Right kidney (tissue), 9 donors: Measurements from ENCODE around the gene SLC6A7.

Experiments used
- DNase-seq: peaks from one replicate; pipeline ENCODE4 v3.0.0-alpha.2; 2016
- long read RNA-seq, 8 donors: transcript quantifications; one replicate each; lab custom pipeline, GENCODE V29; 2026

The SLC6A7 gene
- long read RNA-seq, donor 1: 0 reads
- long read RNA-seq, donor 2: 0 reads
- long read RNA-seq, donor 3: 0 reads
- long read RNA-seq, donor 4: 0 reads
- long read RNA-seq, donor 5: 0 reads
- long read RNA-seq, donor 6: 0 reads
- long read RNA-seq, donor 7: 0 reads
- long read RNA-seq, donor 8: 0 reads

DNA sequence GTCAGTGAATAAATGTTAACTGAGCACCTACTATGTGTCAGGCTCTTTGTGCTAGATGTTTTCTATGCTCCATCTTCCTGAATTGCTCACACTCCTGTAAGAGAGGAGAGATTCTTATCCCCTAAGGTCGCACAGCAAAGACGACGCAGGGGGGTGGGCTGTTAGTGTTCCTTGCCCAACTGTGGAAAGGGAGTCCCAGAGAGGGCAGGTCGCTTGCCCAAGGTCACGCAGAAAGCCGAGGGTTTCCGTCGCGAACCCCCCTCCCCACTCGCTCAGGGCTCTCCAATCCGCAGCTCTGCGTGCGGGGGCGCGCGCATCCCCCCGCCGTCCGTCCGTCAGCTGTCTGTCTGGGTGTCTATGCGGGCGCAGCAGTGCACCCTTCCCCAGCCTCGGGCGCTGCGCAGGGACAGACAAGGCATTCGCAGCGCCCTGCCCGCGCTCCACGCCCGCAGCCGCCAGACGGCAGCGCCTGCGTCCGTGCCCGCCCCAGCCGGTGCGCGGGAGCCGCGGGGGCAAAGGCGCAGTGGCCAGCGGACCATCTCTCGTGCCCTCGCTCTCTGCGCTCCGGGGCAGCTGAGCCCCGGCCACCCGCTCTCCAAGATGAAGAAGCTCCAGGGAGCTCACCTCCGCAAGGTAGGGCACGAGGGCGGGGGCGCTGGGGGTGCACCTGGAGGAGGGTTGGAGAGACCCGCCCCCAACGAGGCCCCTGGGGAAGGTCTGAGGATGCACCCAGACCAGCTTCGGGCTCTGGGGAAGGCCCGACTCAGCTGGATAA lies at the start of gene SLC6A7:
Gene SLC6A7 (plus strand): TSS at position 335 of the 775 bp plus-strand sequence. CDS start 266 bp downstream, at position 601.
- peak; percentile 41 for DNase-seq

DNA sequence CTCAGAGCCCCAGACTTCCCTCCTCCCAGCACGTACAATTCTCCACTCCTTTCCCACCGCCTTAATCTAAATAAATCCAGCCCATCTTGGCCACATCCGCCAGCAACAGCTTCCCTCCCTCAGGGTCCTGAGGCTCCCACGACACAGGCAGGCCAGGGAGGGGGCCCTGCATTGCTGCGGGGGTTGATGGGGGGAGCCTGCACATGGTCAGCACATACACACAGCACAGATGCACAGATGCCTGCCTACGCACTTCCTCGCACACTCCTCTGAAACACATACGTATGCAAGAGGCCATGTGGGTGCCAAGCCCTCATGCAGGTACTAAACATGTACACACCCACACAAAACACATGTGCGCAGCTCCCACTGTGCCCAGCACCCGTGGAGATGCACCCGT lies 49.0 kb upstream of the SLC6A7 start:
- peak; percentile 50 for DNase-seq

DNA sequence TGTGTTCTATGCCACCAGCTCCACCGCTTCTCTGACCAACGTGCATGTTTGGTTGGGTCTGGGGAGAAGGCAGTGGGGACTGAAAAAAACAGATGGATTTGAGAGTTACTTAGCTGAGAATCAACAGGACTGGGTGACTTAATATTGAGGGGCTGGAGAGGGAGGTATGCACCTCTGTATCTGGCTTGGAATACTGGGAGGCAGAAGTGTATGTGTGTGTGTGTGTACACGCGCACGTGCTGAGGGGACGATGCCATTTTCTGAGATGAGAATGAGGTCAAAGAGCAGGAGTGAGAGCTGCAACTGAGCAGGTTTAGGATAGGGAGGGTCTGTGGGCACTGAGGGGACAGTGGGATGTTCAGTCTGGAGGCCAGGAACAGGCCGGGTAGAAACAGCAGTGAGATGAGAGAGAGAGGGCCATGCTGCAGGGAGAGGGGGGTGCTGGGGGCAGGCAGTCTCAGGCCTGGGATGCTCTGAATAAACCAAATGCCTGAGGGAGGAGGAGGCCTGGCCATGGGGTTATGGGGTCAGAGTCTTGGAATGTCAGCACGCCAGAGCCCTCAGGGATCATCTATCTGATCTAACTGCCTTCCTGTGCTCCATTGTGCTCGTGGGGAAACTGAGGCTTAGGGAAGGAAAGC lies 48.2 kb upstream of the SLC6A7 start:
- peak; percentile 46 for DNase-seq

DNA sequence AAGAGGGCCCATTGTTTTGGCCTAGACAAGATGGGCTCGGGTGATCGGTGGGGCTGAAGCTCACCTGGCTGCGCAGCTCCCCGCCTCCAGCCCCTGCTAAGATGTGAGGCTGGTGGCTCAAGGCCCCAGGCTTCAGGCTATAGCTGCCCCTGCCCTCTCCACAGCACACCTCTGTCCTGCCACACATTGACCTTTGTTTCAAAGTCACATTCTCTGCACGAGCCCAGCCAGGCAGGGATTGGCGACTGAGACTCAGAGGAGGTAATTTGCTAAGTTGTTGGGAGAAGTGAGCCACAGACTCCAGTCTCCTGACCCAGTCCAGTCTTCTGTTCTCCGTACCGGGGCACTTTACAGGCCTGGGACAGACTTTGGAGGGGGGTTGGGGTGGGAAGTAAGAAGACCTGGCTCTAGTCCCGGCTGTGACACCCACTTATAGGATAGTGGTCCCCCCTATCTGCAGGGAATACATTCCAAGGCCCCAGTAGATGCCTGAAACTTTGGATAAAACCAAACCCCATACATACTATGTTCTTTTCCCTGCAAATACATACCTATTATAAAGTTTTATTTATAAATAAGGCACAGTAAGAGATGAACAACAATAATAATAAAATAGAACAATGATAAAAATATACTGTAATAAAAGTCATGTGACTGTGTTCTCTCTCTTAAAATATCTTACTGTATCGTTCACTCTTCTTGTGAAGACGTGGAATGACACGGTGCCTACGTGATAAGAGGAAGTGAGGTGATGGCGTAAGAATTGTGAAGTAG lies 47.5 kb upstream of the SLC6A7 start:
- DNase-seq: peak; percentile 26

DNA sequence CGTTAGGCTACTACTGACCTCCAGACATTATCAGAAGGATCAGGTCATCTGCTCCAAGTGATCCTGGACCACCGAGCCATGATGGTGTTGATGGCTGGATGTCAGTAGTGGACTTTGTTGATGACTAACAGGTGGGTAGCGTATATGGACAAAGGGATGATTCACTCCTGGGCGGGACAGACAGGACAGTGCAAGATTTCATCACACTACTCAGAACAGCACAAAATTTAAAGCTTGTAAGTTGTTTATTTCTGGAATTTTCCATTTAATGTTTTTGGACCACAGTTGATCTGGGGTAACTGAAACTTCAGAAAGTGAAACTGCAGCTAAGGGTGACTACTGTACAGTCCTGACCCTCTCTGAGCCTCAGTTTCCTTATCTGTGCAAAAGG lies 46.9 kb upstream of the SLC6A7 start:
- no peak for DNase-seq

DNA sequence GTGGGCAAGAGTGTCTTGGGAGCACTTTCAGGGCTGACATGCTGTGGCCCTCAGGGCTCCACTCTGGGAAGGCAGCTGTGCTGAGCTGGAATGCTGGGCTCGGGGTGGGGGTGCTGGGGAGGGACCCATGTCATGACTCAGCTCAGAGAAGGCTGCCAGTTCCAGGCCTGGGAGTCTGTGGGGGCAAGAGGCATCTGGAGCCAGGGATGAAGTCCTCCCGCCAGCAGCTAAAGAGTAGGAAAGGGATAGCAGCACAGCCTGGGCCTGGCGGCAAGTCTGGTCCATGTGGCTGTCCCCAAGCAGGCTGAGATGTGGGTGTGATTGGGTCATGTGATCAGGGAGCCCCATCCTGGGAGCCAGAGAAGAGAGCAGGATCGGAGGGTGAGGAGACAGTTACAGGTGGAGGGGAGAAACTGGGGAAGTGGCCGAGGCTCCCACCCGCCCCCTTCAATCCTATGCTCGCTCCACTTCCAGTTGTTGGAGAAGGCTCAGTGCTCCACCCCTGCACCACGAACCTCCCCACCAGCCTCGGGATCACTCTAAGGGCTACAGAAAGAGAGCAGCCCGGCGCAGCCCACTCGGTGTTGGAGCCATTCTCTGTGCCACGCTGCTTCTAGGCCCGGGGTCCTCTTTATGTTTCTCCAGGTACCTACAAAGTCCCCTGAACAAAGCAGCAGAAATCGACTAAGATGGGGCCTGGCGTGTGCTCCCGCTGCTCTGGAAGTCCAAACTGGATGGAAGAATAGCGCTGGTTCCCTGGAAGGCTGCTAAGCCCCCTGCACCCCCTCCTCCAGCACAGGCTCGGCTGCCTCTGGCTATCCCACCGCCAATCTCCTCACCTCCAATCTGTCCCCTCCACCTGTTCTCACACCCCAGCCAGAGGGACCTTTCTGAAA lies 46.3 kb upstream of the SLC6A7 start:
- DNase-seq: peak; percentile 54

DNA sequence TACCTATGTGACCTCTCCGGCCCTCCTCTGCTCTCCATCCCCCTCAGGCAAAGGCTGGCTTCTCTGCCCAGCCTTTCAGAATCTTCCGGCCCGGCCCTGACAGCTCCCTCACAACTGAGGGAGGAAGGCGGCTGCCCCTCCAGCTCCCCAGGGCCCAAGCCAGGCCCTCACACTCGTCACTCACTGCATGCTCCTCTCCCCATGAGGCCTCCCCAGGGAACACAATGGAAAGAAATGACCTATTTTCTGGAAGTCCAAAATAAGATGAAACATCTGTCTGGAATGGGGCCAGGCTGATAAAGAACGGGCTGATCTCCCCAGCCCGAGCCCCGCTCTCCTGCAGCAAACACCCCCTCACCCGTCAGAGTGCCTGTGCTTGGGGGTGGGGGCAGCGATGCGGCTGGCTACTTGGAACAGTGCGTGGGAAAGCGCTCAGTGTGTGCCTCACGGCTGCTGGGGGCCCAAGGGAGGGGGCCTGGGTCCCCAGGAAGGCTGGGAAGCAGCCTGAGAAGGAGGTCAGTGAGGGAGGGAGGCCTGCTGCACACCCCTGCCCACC lies 45.5 kb upstream of the SLC6A7 start:
- peak; percentile 64 for DNase-seq

DNA sequence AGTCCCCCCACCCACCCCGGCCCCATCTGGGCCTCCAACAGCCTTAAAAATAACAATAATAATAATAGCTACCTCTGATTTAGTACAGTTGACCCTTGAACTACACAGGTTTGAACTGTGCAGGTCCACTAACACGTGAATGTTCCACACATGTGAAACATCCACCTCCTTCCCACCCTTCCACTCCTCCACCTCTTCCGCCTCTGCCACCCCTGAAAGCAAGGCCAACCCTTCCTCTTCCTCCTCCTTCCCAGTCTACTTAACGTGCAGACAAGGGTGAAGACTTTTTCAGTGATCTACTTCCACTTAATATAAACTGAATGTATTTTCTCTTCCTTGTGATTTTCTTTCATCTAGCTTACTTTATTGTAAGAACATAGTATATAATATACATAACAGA lies 45.0 kb upstream of the SLC6A7 start:
- no peak for DNase-seq

DNA sequence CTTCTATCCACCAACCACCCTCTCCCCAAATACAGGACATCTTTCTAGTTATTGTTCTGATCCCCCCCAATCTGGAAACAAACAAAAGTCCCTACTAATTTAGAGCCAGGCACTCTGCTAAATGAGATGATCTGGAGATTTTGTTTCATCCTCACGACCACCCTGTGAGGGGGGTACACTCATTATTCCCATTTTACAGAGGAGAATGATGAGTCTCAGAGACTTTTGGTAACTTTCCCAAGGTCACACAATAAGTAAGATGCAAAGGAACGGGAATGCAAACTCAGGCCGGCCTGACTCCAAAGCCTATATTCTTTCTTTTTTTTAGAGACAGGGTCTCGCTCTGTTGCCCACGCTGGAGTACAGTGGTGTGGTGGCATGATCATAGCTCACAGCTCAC lies 43.6 kb upstream of the SLC6A7 start:
- DNase-seq: no peak

DNA sequence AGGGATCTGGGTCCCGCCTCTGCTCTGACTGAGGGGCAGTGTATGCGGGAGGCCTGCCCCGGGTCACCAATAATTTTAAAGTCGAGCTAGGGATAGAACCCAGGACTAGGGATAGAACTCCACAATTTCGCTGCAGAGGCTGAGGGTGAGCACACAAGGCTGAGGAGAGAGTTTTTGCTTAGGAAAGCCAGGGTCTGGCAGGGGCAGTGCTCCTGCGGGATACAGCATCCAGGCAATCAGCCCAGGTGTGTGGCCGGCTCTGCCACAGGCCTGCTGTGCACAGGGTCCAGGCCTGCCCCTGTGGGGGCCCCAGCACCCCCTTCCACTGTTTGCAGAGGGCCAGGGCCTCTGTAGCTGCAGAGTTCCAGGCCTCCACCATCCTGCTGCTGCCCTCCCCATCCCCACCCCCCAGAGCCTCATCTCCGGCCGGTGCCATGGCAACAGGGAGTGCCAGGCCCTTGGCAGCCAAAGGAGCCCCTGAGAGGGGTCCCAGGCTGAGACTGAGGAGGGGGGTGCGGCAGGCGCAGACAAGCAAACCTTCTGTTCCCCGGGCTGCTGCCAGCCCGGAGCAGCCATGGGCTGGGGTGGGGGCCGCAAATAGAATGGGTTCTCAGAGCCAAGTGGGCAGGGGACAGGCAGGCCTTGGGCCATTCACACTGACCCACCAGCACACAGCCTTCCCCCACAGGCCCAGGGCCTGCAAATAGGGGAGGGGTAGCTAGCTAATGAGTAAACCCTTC lies 42.8 kb upstream of the SLC6A7 start:
- DNase-seq: no peak

DNA sequence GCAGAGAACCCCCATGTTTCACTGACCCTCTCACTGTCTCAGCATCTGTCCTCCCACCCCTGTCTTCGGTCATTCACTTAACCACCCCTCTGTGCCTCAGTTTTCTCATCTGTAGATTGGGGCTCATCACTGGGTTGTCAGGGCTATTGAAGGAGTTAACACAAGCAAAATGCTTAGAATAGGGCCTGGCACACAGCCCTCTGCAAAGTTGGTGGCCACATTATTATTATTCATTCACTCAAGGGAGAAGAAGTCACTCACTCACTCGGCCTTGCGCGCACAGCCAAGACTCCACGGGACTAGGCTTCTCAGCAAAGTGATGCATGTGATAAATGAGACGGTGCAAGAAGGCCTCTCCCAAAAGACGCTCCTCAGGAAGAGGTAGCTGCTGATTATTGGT lies 42.2 kb upstream of the SLC6A7 start:
- no peak for DNase-seq

DNA sequence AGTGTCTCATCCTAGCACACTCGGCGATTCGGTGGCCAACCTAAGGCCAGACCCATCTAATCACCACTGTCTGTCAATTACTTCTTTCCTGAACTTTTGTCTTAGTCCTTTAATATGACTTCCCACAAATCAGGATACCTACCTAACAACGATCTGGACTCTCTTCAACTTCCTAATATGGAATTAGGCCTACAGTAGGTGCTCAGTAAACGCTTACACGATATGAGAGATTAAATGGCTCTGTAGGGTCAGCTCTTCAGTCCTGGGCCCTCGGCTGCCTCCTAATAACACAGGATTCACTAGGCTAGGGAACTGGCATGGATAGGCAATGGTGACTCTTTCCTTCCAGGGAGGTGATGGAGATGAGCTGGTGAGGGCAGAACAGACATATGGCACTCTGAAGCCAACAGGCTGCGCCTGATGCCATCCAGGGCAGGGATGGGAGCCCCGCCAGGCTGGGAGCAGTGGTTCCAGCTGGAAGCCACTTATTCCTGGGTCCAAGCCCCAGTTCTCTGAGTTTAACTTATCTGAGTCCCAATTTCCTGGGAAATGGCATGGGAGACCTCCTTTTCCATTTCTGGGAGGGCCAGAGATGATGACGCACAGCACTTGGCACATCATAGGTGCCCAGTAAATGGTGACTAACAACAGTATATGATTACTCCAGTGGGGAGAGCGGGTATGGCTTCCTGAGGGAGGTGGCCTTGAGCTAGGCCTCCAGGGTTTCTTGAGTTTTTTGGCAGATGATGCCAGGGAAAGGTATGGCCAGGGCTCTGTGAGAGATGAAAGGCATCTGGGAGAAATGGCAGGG lies 41.5 kb upstream of the SLC6A7 start:
- DNase-seq: no peak

DNA sequence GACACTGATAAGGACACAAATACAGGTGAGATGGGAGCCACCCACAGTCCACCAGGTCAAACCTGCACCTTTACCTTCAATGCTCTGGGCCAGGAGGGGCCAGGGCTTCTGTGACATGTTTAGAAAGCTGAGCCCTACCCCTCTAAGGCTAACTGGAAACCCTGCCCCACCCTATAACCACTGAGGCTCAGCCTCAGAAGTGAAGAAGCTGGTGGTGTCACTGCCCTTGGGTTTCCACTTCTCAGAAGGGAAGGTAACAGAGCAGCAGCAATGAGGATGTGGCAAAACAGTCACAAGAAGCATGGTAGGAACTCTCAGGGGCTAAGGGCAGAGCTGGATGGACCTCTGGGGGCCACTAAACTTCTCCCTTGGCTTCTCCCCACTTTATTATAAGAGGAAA lies 40.2 kb upstream of the SLC6A7 start:
- no peak for DNase-seq

DNA sequence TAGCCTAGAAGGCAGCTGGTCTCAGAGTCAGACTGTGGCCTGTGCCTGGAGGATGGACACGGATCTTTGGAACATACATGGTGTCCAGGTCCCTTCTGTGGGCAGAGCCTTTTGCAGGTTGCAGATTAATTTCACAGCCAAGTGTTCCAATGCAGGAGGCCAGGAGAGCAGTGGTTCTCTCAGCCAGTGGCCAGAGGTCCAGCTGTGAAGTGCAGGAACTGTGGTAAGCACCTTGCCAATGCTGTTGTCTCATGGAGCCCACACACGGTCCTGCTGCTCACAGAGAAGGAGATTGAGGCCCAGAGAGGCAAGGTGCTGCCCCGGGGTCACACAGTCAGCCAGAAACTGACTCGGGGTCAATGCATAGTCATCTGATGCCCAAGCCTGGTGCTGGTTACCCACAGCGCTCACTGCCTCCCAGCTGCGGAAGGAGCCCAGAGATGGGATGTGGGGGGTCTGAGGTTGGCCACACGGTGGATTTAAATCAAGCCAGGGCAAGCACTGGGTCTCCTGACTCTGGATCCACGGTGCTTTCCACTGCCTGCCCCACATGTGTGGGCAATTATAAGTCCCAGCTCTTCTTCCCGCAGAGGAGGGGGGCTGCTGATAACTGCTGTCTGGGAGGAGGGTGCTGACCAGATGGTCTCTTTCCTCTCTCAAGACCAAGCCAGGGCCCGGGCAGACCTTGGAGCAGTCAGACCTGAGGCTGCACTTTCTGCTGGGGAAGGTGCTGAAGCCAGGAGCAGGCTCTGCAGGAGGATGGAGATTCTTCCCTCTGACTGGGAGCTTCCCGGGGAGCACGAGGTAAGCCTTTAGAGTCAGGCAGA lies 37.0 kb upstream of the SLC6A7 start:
- DNase-seq: no peak

DNA sequence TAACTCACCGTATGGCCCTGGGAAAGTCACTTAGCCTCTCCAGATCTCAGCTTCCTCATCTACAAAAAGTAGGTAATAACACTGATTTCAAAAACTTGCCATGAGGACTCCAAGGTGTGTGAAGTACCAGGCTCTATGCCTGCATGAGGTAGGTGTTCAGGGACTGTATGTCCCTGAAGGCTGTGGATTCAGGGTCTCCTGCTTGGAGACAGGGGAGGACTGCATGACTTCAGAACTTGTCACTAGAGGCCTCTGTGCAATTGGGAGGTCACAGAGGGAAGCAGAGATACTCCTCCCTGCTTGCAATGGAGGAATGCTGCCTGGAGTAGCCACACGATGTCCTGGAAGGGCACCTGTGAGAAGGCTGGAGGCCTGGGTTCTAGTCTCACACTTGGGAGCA lies 36.4 kb upstream of the SLC6A7 start:
- no peak for DNase-seq

DNA sequence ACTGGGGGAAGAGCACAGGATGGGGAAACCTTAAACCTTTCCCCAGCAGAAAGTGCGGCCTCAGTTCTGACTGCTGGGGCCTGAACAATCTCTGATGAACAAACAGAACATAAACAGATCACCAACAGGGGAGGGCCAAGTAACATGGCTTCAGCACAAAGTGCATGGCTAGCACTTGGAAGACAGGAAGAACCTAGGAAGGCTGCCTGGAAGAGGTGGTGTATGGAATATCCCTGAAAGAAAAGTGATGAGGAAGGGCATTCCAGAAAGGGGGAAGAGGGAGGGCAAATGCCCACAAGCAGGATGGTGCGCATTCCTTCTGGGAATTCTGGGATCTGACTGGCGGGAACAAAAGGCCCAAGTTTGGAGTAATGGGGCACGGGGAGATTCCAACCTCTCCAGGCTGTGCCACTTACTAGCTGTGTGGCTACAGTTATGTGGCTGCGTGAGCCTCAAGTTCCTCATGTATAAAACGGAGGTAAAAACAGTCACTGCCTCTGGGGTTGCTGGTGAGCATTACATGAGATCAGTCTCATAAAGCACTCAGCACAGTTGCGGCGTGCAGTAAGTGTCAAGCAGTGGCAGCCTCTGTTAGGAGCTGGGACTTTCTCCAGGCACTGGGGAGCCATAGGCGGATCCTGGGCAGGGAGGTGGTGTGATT lies 35.8 kb upstream of the SLC6A7 start:
- peak; percentile 46 for DNase-seq

DNA sequence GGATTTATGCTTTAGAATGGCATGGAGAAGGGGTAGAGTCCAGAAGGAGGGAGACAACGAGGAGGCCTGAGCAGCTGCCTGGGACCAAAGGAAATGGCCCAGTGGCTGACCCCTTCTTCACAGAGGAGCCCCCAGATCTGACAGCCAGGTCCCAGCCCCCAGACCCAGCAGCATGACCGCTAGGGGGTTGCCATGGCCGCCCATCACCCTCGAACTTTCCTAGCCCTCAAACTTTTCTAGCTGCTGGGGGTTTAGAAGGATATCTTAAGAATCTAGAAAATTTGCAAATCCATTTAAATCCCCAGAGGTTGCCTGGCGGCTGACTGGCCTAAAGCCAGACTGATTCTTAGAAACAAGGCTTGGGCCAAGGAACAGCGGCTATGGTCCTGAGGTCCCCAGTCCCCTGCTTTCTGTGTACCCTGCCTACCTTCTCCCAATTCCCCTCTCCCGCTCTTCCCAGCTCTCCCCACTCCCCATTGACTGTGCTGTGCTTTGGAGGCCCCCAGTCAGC lies 35.2 kb upstream of the SLC6A7 start:
- DNase-seq: no peak
